HG02588 (cell line): Measurements from ENCODE around the gene LPCAT1.
"Not testable (repeated sequence)": the region's sequence is repeated elsewhere in the genome, so short reads cannot be mapped to it uniquely, and the experiment has no call there.

Source experiments
- ATAC-seq: cut with Tn5 transposase; IDR thresholded peaks from one replicate; pipeline ENCODE4 v1.9.1; 2021; ENCODE audit warnings: mild to moderate bottlenecking, moderate library complexity; ENCODE audit not compliant: unreplicated experiment

LPCAT1 gene

DNA sequence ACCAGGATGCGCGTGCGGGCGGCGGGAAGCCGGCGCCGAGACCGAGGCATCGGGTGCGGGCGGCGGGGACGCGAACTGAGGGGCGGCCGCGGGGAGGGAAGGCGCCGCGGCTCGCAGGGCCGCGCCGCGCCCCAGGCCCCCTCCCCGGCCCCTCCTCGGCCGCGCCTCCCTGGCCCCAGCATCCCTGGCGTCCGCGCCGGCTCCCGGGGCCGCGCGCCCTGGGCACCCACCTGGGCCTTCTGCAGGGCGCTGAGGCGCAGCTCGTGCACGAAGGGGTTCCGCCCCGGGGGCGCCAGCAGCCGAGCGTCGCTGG lies 324 bp downstream of the LPCAT1 start:
- peak; percentile 28 for ATAC-seq

DNA sequence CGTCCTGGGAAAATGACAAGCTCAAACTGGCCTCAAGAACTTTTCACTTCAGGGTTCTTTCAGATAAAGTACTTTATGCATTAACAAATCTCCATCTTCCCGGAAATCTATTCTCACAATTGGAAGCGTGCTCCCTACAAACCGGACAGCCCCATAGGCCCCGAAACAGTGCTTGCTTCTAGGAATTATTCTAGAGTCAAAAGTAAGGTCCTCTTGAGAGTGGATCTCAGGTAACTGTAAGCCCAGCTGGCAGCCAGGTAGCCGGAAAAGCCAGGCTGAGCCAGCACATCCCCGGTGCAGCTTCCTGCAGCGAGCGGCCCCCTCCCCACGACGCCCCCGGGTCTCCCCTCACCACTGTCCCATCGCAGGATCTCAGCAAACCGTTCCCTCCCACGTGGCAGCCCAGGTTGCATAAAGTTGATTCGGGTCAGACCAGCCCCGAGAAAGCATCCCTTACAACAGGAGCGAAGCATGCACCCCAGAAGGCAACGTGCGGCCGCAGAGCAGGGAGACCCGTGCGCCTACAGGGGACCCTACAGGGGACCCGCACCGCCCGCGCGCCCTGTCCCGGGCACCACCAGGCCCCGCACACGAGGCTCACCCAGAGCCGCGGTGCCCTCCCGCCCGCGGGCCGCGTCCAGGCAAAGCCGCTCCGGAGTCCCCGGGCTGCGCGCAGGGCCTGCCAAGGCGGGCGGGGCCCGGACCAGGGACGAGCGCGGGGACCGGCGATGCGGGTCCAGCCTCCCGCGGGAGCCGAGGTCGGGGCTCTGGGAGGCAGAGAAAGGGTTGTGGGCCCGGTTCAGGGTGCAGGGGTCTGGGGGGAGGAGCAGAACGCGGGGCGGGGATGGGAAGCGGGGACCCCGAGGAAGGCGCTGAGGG lies 920 bp downstream of the LPCAT1 start:
- ATAC-seq = no peak

DNA sequence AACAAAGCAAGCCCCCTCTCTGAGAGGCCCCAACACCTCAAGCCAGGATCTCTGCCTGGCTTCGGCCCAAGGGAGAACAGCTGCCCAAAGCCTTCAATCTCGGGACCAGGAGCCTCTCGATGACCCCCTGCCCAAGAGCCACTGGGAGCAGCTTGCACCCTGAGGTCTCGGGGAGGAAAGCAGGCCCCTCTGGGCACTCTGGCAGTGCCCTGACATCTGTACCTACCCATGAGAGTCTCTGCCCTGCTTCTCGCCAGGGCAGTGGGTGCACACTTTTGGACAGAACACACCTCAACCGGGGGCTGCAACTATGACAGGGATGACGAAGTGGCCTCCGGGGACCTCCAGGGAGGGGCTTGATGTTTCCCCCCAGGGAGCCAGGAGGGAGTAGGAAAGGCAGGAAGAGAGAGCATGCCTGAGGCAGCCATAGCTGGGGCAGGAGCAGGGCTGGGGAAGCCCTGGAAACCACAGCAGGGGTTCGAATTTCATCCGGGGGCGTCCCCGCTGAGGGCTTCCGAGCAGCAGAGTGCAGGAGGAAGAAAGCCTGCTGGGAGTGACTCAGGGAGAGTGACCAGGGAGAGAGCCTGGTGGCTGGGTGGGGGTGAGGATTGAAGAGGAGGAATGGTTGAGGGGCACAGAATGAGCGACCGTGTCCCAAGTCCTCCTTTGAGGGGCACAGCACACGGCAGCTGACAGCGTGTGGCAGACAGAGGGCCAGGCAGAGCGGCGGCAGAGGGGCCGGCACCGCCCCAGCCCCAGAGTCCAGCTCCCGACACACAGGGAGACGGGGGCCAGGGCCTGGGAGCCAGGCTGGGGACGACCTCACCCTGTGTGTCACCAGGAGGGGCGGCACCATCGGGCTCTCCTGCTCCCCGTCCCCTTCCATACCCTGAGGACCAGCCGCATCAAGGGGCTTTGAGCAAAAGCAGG lies 1.8 kb downstream of the LPCAT1 start:
- ATAC-seq = no peak

DNA sequence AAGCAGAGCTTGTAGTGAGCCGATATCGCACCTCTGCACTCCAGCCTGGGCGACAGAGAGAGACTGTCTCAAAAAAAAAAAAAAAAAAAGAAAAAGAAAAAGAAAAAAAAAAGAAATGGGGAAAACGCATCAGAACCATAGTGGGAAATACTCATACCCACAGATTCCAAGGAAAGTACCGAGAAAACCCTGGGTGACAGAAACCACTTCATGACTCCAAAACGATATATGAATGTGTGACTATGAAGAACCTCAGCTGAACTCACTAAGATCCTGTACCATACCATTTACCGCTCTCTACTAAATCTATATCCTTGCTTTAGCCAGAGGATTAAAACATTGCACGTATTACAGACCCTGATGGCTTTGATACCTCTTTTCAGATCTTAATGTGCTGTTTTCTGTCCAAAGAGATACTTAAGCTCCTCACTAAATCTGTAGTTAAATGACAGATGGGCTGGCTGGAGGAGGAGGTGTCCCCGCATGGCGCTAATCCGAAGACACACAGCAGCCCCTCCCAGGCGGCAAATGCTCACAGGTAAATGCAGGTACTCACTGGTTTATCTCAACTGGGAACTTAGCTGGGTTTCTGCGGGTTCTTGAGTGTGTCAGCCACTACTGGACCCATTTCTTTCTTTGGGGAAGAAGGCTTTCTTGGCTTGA lies 2.8 kb downstream of the LPCAT1 start:
- ATAC-seq = no peak

DNA sequence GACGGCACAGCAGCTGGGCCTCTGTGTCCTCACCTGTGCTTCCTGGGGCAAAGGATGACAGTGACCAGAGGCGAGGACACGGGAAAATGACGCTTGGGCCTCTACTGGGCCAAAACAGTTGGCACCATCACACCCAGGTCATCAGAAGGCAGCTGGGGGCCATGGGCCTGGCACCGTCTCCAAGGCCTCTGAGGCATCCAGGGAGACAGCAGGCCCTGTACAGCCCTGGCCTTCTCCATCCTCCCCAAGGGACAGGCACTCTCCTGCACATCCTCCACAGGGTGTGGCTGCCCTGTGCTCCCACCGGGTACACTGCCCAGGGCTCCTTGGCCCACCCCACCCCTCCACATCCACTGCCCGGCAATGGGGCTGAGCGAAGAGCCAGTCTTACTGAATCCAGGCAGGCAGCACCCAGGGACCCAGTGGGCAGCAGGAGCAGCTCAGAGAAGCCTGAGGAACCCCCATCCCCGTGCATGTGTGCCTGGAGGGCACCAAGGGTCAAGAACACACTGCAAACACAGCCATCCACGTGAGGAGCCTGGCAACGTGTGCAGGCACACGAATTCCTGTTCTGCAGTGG lies 4.0 kb downstream of the LPCAT1 start:
- no peak for ATAC-seq

GRCh38 chr5:1517838-1518237 lies 5.9 kb downstream of the LPCAT1 start:
- ATAC-seq = no peak

DNA sequence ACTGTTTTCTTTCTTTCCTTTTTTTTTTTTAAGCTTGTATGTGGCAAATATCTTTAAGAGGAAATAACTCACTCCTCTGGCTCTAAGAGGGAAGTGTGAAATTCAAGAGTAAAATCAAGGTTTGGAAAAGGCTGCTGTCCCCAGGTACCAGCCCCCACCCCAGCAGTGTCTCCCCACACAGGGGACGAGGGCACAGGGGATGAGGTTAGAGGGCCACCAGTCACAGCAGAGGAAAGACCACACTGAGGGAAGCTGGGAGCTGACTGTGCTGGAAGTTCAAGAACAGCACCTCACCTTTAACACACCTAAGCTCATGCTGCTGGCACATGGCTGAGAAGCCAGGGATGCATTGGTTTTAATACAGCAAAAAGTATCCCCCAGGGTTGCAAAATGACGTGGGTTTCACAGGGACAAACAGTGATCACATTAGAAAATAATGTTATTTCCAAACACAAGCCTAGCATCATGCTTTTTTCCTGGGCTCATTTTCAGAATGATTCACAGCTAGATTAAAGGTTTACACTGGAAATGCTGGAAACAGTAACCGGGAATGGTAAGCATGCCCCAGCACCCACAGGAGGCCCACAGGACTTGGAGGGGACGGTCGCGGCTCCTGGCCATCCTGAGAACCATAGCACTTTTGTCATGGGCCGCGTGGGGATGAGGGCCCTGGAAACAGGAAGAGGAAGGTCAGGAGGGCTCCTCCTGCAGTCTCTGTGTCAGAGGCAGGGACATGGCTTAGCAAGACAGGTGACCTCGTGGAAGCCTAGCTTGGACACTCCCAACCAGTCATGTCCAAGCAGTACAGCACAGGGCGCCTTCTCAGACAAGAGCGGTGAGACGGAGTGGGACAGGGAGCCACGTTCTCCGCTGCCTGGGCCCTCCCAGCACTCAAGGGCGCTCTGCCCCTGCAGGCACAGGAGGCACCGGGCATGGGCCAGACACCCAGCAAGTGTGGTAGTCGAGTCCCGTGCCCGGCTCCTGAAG lies 6.9 kb downstream of the LPCAT1 start:
- ATAC-seq = no peak

- no peak for ATAC-seq
Observed at GRCh38 chr5:1515921-1516571, 7.7 kb downstream of the LPCAT1 start.

- ATAC-seq = no peak
Observed at GRCh38 chr5:1515311-1515920, 8.3 kb downstream of the LPCAT1 start.

DNA sequence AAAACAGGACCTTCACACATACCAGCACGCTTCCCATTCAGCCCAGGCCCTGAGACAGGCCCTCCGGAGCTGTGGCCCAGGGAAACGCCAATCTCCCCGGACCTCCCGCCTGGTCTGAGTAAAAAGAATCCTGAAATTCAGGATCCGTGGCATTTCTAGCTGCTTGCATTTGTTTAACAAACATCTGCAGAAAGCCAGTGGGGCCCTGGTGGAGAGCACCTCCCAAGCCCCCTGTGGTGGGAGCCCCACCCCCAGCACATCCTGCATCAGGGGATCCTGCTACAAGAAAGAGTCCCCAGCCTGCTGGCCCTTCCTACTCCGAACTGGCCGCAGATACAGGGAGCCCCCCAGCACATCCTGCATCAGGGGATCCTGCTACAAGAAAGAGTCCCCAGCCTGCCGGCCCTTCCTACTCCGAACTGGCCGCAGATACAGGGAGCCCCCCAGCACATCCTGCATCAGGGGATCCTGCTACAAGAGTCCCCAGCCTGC lies 8.9 kb downstream of the LPCAT1 start:
- ATAC-seq = not testable (repeated sequence)

DNA sequence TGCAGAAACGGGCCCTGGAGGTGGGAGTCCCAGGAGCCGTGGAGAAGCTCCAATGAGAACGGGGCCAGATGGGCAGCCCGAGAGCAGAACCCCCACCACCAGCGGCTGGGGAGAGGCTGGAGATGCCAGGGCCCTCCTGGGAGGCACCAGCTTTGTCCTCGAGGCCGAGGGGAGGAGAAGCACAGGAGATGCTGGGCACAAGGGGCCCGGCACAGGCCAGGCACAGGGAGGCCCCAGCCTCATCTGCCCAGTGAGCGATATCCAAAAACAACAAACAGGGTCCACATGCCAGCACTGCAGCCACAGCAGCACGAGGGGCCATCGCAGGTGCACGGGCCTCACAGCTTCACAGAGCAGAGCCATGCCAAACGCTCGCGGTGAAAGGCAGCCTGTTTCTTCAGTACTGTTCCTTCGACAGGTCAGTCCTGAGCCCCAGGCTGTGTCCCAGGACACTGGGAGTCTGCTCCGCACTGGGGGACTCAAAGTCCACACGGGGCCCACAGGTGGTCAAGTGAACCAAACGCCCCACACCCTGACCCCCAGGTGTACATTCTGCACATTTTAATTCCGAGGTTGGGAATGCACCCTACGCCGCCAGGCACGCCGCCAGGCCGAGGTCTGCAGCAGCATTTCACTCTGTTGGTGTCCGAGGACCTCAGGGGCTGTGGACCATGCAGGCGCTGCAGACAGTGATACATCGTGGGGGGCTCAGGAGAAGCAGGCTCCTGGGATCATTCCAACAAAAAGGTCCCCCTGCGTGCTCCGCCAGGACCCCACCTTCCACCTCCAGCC lies 9.5 kb downstream of the LPCAT1 start:
- no peak for ATAC-seq

DNA sequence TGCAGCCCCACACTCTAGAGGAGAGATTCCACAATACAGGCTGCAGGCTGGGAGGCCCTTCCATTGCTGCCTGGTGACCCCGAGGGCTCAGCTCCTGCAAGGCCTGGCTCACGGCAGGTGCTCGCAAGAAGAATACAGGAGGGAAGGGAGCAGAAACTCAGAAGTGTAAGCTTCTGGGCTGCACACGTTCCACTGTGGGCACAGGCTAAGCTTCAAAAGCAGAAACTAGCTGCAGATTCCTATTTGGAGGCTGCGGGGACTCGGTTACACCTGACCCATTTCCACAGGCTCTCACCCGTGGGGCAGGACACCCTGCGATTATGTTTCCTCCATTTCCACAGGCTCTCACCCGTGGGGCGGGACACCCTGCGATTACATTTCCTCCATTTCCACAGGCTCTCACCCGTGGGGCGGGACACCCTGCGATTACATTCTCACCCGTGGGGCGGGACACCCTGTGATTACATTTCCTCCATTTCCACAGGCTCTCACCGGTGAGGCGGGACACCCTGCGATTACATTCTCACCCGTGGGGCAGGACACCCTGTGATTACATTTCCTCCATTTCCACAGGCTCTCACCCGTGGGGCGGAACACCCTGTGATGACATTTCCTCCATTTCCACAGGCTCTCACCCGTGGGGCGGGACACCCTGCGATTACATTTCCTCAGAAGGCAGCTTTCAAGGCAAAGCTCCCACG lies 10.3 kb downstream of the LPCAT1 start:
- ATAC-seq = no peak

GRCh38 chr5:1512541-1513291 lies 11.0 kb downstream of the LPCAT1 start:
- no peak for ATAC-seq

- ATAC-seq = no peak
Observed at GRCh38 chr5:1511651-1512540, 11.9 kb downstream of the LPCAT1 start.

DNA sequence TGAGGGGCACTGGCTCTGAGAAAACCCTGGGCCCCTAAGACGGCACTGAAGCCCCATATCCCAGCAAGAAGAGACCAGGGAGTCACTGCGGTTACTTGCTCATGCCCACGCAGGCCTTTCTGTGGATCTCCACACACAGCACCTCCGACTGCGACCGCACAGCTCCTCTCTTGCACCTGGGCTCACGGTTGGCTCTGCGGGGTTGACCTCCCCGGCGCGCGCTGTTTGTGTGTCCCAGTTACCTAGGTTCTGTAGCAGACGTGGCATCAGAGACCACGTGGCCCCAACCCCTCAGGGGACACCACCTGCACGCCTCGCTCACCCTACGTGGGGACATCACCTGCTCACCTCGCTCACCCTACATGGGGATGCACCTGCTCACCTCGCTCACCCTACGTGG lies 12.7 kb downstream of the LPCAT1 start:
- ATAC-seq = no peak

GRCh38 chr5:1510631-1511030 lies 13.1 kb downstream of the LPCAT1 start:
- no peak for ATAC-seq
